ENCODE data around the gene SHMT1.

DNA sequence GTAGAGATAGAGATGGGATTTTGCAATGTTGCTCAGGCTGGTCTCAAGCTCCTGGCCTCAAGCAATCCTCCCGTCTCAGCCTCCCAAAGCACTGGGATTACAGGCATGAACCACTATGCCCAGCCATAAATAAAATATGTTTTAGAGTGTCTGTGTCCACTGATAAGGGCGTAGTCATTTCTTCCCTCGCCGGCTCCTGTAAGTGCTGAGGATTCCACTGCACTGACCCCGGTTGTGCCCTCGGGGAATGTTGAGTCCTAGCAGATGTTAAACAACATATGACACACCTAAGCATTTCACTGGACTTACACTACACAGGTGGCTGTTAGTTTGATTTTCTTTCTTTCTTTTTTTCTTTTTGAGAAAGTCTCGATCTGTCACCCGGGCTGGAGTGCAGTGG is 5.6 kb upstream of the SHMT1 start:
- TF ChIP-seq, protein P1, sequence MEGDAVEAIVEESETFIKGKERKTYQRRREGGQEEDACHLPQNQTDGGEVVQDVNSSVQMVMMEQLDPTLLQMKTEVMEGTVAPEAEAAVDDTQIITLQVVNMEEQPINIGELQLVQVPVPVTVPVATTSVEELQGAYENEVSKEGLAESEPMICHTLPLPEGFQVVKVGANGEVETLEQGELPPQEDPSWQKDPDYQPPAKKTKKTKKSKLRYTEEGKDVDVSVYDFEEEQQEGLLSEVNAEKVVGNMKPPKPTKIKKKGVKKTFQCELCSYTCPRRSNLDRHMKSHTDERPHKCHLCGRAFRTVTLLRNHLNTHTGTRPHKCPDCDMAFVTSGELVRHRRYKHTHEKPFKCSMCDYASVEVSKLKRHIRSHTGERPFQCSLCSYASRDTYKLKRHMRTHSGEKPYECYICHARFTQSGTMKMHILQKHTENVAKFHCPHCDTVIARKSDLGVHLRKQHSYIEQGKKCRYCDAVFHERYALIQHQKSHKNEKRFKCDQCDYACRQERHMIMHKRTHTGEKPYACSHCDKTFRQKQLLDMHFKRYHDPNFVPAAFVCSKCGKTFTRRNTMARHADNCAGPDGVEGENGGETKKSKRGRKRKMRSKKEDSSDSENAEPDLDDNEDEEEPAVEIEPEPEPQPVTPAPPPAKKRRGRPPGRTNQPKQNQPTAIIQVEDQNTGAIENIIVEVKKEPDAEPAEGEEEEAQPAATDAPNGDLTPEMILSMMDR (IDR thresholded peaks at IDR 0.05), result no peak
- TF ChIP-seq POLR2A (IDR thresholded peaks at IDR 0.05), result no peak

Data from thyroid gland (tissue), 4 donors.